ENCODE measurements around the gene TRIM28. TPM values are rescaled to one million over a fixed set of nuclear protein-coding genes. Genes with fewer than 3 reads are reported as not detected.

Gene TRIM28
- total and polyA plus RNA-seq, 2 experiments from 2014 or later = 159 to 191 TPM

DNA sequence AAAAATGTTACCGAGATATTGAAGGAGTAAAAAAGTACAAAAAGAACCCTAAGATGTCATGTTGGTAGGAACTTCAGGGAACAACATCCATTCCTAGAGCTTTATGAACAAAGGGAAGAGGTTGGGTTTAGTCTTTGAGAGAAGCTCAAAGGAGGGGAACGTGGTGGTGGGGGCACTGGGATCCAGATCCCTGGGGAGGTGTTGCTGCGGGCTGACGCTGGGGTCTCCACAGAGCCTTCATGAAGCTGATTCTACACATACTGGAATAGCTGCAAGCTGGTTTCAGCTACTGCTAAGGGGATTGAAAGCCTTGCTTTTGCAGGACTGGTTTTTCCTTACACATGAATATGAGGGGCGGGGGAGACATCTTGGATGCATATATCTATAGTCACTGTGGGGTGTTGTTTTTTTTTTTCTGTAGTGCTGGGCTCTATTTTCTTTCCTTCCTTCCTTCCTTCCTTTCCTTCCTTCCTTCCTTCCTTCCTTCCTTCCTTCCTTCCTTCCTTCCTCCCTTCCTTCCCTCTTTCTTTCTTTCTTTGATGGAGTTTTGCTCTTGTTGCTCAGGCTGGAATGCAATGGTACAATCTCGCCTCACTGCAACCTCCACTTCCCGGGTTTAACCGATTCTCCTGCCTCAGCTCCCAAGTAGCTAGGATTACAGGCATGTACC lies 35.7 kb downstream of the TRIM28 start:
- Histone ChIP-seq H3K4me2 (no peak overlapping the region), H3K4me1 (ENCODE audit: insufficient read depth) (peaks cover 4% of the 10 kb centered on the region), H3K27me3 (no peaks in the 10 kb centered on the region), H3K36me3 (replicated peaks; ENCODE audit: insufficient read depth, low read depth) (no peaks in the 10 kb centered on the region), H3K9me2 (replicated peaks; ENCODE audit: insufficient read depth) (no peaks in the 10 kb centered on the region), H3K9me3 (ENCODE audit: low read depth) (no peaks in the 10 kb centered on the region), H3K4me3 (no peak overlapping the region), H4K20me1 (ENCODE audit: insufficient read depth, poor library complexity, severe bottlenecking) (no peaks in the 10 kb centered on the region), H3K27ac (no peak overlapping the region), H3K79me2 (peaks cover 35% of the 10 kb centered on the region), H2AFZ (no peak overlapping the region)
- DNase-seq (ENCODE audit: low spot score) = no peak
- WGBS (ENCODE audit: low lambda C conversion rate, missing lambda C conversion rate) = 96% methylated on average over 8 of the region's 8 CpGs
- TF ChIP-seq, protein P1, sequence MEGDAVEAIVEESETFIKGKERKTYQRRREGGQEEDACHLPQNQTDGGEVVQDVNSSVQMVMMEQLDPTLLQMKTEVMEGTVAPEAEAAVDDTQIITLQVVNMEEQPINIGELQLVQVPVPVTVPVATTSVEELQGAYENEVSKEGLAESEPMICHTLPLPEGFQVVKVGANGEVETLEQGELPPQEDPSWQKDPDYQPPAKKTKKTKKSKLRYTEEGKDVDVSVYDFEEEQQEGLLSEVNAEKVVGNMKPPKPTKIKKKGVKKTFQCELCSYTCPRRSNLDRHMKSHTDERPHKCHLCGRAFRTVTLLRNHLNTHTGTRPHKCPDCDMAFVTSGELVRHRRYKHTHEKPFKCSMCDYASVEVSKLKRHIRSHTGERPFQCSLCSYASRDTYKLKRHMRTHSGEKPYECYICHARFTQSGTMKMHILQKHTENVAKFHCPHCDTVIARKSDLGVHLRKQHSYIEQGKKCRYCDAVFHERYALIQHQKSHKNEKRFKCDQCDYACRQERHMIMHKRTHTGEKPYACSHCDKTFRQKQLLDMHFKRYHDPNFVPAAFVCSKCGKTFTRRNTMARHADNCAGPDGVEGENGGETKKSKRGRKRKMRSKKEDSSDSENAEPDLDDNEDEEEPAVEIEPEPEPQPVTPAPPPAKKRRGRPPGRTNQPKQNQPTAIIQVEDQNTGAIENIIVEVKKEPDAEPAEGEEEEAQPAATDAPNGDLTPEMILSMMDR (IDR thresholded peaks at IDR 0.05; ENCODE audit: poor library complexity) = no peak
- no peak for TF ChIP-seq EZH2 (IDR thresholded peaks at IDR 0.05; ENCODE audit: borderline replicate concordance)
- TF ChIP-seq EZH2phosphoT487 (IDR thresholded peaks at IDR 0.05; ENCODE audit: low read depth, severe bottlenecking, unreplicated experiment) = no peak

DNA sequence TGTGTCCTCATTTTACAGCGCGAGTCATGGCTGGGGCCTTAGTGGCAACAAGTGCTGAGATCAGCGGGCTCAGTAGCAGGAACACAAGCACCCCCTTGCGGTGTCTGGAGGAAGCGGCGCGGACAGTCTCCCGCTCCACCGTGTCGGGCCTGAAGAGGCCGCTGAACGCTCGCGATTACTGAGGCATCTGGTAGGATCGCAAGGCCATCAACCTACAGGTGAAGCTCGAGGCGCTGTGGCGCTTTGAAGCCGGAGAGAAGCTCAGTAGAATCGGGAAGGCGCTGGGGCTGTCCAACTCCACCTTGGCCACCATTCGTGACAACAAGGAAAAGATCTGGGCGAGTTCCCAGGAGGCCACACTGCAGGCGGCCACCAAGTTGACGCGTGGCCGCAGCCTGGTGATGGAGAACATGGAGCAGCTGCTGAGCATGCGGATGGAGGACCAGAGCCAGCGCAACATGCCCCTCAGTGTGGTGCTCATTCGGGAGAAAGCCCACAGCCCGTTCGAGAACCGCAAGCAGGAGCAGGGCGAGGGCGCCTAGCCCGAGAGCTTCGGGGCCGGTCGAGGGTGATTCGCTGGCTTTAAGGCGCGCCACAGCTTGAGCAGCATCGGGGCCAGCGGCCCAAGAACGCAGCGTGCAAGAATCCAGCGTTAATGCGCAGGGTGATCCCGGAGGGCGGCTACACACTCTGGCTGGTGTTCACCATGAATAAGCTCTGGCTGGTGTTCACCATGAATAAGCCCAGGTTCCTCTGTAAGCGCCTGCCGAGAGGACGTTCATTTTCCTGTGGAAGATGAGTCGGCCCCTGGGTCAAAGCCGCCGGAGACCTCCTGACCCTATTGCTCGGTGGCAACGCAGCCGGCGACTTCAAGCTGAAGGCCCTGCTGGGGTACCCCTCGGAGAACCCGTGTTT lies 37.6 kb downstream of the TRIM28 start:
- Histone ChIP-seq H2AFZ (no peak overlapping the region), H3K4me3 (no peak overlapping the region), H3K27ac (peak overlapping the region; percentile 59), H3K27me3 (no peaks in the 10 kb centered on the region), H3K36me3 (replicated peaks; ENCODE audit: insufficient read depth, low read depth) (no peaks in the 10 kb centered on the region), H4K20me1 (ENCODE audit: insufficient read depth, poor library complexity, severe bottlenecking) (no peaks in the 10 kb centered on the region), H3K4me2 (no peak overlapping the region), H3K4me1 (ENCODE audit: insufficient read depth) (peaks cover 3% of the 10 kb centered on the region), H3K79me2 (peaks cover 35% of the 10 kb centered on the region), H3K9me3 (ENCODE audit: low read depth) (no peaks in the 10 kb centered on the region), H3K9me2 (replicated peaks; ENCODE audit: insufficient read depth) (no peaks in the 10 kb centered on the region)
- peak; percentile 91 for DNase-seq (ENCODE audit: low spot score)
- 74% methylated on average over 60 of the region's 62 CpGs for WGBS (ENCODE audit: low lambda C conversion rate, missing lambda C conversion rate)
- TF ChIP-seq EZH2phosphoT487 (IDR thresholded peaks at IDR 0.05; ENCODE audit: low read depth, severe bottlenecking, unreplicated experiment) (no peak), EZH2 (IDR thresholded peaks at IDR 0.05; ENCODE audit: borderline replicate concordance) (no peak)
- TF ChIP-seq, protein P1 (IDR thresholded peaks at IDR 0.05; ENCODE audit: poor library complexity) = peak; percentile 95

DNA sequence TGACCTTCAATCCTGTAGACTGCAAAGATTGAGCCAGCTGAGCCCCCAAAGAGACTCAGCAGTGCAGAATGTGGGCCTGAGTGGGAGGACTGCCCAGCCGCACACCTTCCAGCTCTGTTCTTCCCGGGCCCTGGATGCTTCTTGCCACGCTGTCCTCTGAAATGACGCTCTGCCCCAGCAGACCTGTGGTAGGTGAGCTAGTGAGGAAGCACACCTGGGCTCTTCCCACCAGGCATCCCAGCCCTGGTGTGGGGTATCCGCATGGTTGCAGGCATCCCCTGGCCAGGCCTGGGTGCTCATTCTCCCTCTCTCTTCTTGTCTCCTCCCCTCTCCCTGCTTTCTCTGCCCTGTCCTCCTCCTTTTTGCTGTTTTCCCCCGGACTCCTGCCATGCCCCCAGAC lies 39.1 kb downstream of the TRIM28 start:
- TF ChIP-seq, protein P1 (IDR thresholded peaks at IDR 0.05; ENCODE audit: poor library complexity) = no peak
- no peak for TF ChIP-seq EZH2phosphoT487 (IDR thresholded peaks at IDR 0.05; ENCODE audit: low read depth, severe bottlenecking, unreplicated experiment)
- no peak for TF ChIP-seq EZH2 (IDR thresholded peaks at IDR 0.05; ENCODE audit: borderline replicate concordance)
- no peaks in the 10 kb centered on the region for H4K20me1 ChIP-seq (ENCODE audit: insufficient read depth, poor library complexity, severe bottlenecking)
- peaks cover 3% of the 10 kb centered on the region for H3K4me1 ChIP-seq (ENCODE audit: insufficient read depth)
- no peak overlapping the region for H3K4me3 ChIP-seq
- 97% methylated on average over 6 of the region's 6 CpGs for WGBS (ENCODE audit: low lambda C conversion rate, missing lambda C conversion rate)
- no peak overlapping the region for H3K4me2 ChIP-seq
- H2AFZ ChIP-seq = no peak overlapping the region
- H3K9me3 ChIP-seq (ENCODE audit: low read depth) = no peaks in the 10 kb centered on the region
- H3K36me3 ChIP-seq (replicated peaks; ENCODE audit: insufficient read depth, low read depth) = no peaks in the 10 kb centered on the region
- H3K9me2 ChIP-seq (replicated peaks; ENCODE audit: insufficient read depth) = no peaks in the 10 kb centered on the region
- no peaks in the 10 kb centered on the region for H3K27me3 ChIP-seq
- H3K79me2 ChIP-seq = peaks cover 20% of the 10 kb centered on the region
- no peak overlapping the region for H3K27ac ChIP-seq
- no peak for DNase-seq (ENCODE audit: low spot score)

Measured in hepatocyte (in vitro differentiated cells).